Right kidney (tissue), 1 donor: Measurements from ENCODE around the gene RNASE8.

ENCODE experiments used
- DNase-seq: peaks from one replicate; pipeline ENCODE4 v3.0.0-alpha.2; 2016

Gene RNASE8

DNA sequence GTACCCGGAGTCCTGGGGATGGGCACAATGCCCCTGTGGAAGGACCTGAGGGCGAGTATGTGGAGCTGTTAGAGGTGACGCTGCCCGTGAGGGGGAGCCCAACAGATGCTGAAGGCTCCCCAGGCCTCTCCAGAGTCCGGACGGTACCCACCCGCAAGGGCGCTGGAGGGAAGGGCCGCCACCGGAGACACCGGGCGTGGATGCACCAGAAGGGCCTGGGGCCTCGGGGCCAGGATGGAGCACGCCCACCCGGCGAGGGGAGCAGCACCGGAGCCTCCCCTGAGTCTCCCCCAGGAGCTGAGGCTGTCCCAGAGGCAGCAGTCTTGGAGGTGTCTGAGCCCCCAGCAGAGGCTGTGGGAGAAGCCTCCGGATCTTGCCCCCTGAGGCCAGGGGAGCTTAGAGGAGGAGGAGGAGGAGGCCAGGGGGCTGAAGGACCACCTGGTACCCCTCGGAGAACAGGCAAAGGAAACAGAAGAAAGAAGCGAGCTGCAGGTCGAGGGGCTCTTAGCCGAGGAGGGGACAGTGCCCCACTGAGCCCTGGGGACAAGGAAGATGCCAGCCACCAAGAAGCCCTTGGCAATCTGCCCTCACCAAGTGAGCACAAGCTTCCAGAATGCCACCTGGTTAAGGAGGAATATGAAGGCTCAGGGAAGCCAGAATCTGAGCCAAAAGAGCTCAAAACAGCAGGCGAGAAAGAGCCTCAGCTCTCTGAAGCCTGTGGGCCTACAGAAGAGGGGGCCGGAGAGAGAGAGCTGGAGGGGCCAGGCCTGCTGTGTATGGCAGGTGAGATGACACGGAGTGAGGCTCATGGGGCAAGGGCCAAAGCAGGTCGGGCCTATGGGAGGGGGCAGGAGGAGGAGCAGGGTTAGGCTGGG is 17.0 kb downstream of the RNASE8 start:
- no peak for DNase-seq

DNA sequence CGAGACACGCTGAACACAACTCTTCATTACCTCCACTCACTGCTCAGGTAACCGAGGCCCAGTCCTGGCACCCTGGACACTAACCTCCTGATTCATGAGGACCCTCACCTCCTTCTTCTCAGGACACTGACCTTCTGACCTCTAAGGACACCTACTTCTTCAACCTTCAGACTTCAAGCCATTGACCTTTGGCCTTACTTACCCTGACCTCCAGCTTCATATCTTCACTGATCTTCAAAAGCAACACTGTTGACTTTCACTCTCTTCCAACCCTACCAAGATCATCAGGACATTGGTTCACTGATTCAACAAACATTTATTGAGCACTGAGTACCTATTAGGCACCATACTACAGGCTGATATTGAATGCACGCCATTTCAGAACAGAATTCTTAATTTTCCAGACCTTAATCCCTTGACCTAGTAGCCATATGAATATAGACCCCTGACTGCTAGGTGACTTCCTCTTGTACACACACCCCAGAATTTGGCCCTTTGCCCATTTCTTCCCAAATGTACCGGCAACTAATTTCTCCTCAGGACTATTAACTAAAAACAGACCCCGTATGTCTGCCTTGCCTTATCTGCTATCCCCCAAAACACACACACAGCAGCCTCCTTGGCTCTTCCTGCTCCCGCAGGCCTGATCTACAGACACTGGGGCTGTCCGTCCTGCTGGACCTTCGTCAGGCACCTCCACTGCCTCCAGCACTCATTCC is 18.3 kb downstream of the RNASE8 start:
- DNase-seq, result no peak

DNA sequence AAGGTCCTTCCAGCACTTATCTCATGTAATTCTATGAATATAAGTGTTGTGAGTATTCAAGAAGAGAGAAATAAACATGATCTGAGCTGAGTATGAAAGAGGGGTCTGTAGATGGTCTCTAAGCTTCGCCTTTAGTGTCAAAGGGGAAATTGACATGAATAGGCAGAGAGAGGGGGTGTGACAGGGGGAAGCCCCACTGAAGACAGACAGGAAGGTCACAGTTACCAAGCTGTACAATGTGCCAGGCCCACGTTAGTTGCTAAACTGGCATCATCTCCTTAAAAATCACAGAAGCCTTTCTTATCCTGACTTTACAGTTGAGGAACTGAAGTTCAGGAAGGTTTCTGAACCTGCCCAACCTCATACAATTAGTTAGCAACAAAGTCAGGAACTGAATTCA is 20.1 kb downstream of the RNASE8 start:
- DNase-seq, result no peak

DNA sequence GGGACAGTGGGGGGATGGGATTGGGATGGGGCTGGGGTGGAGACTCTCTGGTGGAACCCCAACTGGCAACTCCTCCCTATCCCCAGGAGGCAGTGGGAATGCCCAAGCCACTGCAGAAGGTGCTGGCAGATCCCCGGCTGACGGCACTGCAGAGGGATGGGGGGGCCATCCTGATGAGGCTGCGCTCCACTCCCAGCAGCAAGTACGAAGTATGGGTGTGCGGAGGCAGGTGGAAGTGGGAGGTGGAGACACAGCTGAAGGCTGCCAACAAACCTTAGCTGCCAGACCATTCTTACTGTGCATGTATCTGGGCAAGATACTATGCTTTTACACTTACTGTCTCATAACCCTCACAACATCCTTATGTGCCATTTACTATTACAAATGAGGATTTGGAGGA is 20.7 kb downstream of the RNASE8 start:
- no peak for DNase-seq

DNA sequence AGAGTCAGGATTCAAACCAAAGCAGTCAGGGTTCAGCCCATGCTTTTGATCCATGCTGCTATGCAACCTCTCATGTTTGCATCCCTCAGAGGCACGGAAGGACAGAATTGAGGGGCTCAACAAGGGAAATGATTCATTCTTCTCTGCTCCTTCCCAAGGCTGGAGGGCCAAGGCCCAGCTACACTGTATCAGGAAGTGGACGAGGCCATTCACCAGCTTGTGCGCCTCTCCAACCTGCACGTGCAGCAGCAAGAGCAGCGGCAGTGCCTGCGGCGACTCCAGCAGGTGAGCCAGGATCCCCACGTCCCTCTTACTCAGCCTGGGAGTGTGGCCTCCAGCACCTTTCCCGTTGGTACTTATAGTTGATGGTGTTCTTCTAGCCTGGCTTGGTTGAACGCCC is 21.1 kb downstream of the RNASE8 start:
- DNase-seq, result no peak

DNA sequence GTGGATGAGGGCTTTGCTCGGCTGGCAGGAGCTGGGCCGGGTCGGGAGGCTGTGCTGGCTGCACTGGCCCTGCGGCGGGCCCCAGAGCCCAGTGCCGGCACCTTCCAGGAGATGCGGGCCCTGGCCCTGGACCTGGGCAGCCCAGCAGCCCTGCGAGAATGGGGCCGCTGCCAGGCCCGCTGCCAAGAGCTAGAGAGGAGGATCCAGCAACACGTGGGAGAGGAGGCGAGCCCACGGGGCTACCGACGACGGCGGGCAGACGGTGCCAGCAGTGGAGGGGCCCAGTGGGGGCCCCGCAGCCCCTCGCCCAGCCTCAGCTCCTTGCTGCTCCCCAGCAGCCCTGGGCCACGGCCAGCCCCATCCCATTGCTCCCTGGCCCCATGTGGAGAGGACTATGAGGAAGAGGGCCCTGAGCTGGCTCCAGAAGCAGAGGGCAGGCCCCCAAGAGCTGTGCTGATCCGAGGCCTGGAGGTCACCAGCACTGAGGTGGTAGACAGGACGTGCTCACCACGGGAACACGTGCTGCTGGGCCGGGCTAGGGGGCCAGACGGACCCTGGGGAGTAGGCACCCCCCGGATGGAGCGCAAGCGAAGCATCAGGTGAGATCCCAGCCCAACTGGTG is 24.0 kb downstream of the RNASE8 start:
- no peak for DNase-seq

DNA sequence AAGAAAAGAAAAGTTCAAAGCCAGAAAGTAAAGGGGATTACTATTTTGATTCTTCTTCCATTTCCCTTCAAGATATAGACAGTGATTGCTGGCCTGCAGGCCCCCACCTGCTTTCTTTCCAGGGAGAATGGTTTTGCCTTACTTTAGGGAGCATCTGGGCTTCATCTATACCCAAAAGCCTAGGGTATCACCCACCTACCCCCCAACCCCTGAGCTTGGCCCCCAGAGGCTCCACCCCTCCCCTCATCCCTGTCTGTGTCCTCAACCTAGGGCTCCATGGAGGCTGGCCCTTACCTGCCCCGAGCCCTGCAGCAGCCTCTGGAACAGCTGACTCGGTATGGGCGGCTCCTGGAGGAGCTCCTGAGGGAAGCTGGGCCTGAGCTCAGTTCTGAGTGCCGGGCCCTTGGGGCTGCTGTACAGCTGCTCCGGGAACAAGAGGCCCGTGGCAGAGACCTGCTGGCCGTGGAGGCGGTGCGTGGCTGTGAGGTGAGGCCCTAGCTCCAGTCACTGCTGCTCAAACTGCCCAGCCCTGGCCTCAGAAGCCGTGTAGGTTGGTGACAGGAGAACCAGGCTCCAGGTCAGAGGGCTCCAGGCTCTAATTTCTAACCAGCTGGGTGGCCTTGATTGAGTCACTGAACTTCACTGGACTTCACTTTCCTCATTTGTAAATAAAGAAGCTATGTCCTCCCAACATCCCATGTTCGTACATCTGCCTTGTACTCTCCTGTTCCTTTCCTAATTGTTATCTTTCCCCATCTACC is 26.1 kb downstream of the RNASE8 start:
- DNase-seq, result no peak

DNA sequence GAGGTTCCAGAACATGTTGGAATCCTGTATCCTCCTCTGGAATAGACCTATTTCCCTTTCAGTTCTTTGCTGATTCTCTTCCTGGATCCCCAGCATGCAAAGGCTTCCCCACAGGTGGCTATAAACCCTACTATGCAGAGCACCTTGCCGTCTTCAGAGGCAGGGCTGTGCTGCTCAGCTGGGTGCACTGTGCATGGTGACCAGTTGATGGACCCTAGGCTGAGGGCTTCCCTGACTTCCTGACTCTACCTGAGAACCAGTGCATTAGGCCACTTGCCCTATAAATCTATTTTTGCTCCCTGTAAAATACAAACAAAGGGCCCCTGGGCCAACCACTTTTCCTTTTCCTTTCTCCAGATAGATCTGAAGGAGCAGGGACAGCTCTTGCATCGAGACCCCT is 26.8 kb downstream of the RNASE8 start:
- no peak for DNase-seq

DNA sequence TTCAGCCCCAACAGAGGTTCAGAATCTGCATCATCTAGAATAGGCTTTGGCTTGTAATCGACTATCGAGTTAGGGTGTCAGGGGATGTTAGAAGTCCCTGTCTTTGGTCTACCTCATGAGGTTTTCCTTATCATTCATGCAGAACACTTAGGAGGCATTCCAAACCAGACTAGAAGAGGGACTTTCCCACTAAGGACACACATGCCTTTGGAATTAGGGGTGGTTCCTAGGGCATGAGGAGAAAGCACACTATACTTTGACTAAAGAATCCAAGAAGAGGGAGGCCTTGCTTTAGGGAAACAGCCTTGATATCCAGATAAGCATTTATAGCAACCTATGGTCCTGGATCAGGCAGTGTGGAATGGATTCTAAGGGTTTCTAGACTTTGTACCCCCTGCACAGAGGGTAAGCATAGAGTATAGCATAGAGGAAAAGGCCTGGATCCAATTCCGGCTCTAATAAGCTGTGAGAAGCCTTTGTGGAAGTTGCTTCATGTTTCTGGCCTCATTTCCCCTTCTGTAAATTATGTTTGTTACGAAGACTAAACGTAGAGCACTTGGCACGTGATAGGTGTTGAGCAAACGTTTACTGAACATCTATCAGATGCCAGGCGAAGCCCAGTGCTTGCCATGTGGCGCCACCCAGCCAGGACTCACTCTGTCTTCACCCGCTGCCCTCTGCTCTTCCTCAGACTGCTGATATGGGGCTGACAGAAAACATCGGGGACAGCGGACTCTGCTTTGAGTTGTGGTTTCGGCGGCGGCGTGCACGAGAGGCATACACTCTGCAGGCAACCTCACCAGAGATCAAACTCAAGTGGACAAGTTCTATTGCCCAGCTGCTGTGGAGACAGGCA is 27.6 kb downstream of the RNASE8 start:
- DNase-seq, result no peak

DNA sequence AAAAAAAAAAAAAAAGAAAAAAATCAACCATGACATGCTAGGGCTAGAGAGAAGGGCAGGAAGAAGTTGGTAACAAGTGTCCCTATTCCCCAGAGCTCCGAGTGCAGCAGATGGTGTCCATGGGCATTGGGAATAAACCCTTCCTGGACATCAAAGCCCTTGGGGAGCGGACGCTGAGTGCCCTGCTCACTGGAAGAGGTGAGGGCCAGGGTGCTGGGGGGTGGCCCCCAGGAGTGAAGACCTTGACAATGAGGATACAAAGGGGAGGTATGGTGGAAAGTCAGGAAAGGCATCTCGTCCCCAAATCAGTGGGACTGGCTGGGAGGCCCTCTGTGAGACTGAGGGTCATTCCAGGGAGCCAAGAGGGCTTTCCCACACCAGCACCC is 29.3 kb downstream of the RNASE8 start:
- DNase-seq, result no peak

DNA sequence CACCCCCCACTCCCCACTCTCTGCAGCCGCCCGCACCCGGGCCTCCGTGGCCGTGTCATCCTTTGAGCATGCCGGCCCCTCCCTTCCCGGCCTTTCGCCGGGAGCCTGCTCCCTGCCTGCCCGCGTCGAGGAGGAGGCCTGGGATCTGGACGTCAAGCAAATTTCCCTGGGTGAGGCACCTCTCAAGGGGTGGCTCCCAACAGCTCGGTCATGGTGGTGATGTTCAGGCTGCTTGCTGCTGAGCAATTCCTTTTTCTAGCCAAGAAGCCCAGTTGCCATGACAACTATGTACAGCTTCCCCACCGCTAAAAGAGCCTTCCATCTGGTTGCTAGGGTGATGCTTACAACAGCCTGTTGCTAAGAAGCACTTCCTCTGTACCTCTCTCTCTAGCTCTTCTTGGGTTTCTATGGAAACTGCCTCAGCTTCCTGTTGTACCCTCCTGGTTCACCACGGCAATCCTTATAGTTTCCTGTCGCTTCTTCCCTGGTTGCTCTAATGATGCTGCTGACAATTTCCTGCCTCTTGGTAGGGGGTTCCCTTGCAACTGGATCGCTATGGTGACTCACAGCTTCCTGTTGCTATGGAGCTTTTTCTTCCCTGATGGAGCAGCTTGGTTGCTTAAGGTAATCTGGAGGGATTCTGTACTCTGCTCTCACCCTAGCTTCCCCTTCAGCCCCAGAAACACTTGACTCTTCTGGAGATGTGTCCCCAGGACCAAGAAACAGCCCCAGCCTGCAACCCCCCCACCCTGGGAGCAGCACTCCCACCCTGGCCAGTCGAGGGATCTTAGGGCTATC is 29.9 kb downstream of the RNASE8 start:
- DNase-seq, result no peak

DNA sequence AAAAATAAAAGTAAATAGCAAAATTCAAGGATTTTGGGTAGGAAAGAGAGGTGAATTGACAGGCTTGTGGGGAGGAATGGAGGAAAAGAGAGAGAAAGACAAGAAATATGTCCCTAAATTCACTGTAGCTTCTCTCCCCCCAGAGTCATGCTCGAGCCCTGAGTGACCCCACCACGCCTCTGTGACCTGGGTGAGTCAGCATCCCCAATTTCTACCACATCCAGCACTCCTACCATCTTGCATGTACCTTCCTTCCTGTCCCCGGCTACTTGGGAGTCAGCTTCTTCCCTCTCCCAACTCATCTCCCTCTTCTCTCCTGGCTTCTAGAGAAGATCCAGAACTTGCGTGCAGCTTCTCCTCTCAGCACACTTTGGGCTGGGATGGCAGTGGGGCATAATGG is 31.1 kb downstream of the RNASE8 start:
- no peak for DNase-seq

DNA sequence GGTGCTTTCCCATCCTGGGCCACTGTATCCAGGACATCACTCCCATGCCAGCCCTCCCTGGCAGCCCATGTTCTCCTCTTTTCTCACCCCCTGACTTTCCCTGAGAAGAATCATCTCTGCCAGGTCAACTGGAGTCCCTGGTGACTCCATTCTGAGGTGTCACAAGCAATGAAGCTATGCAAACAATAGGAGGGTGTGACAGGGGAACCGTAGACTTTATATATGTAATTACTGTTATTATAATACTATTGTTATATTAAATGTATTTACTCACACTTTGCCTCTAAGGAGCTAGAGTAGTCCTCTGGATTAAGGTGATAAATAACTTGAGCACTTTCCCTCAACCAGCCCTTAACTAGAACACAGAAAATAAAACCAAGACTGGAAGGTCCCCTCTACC is 31.6 kb downstream of the RNASE8 start:
- DNase-seq, result no peak

DNA sequence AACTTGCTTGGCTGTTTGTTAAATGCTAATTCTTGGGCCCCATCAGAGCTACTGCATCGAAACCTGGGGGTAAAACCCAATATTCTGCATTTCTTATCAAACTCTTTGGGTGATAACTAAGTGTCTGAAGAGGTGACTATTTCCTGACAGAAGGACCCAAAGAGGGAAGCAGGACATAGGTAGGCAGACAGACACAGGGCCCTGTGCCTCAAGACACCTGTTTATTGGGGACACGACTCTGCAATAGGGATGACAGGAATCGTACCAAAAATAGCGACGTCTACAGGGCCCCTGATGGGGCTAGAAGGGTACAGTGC is 32.2 kb downstream of the RNASE8 start:
- DNase-seq, result no peak

DNA sequence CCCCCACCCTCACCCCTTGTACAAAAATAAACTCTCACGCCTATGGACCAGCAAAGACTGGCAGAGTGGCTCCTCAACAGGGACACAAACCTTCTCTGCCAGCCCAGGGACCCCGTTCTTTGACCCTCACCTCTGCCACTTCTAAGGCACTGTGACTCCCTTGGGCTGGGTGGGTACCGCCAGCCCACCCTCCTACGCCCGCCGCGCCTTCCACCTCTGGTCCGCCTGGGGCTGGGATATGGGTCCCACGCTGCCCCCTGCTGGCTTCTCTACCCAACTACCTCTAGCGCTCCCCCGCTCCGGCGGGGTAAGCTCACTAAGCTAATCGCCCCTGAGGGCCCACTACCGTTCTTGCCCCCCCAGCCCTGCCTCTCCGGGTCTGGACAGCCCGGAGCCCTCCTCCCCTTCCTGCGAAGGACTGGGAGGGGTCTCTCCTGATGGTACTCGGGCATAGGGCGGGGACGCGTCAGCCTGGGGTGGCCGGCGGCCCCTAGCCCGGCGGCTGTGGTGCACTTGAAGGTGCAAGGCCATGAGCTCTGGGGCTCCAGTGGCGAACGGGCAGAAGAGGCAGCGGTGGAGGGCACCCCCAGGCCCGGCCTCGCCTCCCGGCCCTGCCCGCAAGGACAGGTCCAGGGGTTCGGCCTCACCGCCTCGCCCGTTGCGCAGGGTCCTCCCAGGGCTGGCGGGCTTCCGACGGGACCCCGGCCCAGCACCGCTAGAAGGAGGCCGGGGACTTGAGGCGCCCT is 32.7 kb downstream of the RNASE8 start:
- DNase-seq, result no peak

DNA sequence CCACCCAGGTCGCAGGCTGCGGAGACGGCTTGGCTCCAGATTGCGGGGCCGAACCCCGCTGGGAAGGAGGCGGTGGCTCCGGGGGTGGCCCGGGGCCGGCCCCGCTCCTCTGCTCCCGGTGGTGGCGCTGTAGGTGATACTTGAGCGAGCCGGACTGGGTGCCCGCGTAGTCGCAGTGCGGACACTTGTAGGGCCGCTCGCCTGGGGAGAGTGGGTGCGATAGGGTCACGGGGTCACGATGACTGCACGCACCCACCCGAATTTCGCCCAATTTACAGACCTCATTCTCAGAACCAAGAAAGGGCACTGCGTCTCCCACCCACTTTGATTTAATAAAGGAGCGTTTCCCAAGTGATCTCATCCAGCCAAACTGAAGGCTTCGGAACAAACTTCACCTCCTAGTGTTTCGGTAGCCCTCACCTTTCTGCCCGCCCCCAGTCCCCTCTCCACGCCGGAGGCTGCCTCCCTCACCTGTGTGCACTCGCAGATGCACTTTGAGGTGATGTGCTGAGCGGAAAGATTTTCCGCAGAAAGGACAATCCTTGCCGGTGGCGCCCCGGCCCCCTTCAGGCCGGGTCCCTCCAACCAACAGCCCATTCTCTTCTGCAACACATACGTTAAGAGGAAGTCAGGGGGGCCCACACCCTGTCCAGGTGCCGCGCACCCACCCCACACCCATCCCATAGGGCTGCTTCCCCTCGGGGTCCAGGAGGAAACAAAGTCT is 33.5 kb downstream of the RNASE8 start:
- DNase-seq, result no peak

DNA sequence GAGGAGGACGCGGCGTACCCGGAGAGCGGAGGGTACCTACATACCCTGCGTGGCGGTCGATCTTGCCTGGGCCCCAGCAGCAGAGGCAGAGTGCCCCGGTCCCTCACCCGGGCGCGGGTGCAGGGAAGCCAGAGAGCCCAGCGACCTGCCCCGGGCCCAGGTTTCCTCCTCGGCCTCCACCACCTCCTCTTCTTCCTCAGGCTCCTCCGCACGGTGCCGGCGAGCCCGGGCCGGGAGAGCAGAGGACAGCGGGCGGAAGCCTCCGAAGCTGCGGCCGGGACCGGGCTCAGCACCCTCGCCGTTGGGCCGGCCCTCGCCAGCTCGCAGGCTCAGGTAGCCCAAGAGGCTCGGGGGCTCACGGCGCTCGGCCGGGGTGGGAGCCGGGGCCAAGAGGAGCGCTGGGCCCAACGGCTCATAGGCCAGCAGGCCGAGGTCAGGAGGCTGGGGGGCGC is 34.2 kb downstream of the RNASE8 start:
- peak; percentile 12 for DNase-seq

DNA sequence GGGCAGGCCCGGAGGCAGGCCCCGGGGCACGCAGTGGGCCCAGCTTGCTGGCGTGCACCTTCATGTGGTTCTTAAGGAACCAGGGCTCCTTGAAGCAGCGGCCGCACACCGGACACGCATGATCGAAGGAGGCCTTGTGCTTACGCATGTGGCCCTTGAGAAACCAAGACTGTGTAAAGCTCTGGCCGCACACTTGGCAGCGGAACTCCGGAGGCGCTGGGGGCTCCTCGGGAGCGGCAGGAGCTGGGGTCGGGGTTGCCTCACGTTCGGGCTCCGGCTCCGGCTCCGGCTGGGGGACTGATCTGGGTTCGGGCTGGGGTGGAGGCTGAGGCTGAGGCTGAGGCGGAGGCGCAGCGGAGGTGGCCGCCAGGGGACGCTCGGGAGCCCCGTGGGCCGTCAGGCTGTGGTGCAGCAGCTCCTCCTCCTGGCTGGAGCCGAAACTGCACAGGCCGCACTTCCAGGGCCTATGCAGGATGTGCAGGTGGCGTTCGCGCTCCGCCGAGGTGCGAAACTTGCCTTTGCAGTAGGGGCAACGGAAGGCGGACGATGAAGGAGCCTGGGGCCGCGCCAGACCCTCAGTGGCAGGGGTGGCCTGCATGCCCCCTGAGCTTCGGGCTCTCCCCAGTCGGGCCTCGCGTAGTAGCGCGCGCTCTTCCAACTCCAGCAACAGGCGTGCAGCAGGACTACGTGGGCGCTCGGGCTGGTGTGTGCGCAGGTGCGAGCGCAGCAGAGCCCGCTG is 34.8 kb downstream of the RNASE8 start:
- peak; percentile 74 for DNase-seq

DNA sequence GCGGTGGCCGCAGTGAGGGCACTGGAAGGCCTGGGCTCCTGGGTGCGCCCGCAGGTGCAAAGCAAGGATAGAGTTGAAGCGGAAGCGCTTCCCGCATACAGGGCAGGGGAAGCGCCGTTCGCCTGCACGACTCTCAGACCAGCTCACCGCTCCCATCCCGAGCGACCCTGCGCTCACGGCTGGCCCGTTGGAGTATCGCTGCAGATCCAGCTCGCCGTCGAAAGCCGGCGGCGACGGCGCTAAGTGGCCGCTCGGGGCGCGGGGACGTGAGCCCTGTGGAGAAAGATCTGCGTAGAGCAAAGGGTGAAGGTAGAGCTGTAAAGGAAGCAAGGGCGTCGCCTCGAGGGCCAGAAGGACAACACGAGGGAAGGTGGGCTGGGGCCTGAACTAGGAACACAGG is 35.4 kb downstream of the RNASE8 start:
- DNase-seq, result no peak
